ENCODE measurements around the gene EXOSC5. TPM values are rescaled to one million over a fixed set of nuclear protein-coding genes. Genes with fewer than 3 reads are reported as not detected.

EXOSC5 gene
- total RNA-seq, 4 donors from 2014 or later: 28.6 to 34.5 (median 28.9) TPM

- DNase-seq (ENCODE audit: low spot score in 2 of 2): peak in 1 of 2 donors; percentile 89
Observed at GRCh38 chr19:41427647-41428480, 30.7 kb upstream of the EXOSC5 start.

GRCh38 chr19:41426952-41427646 lies 29.9 kb upstream of the EXOSC5 start, which contains the start of gene B3GNT8:
Gene B3GNT8, minus strand, starts transcription at chr19:41427374. Its CDS starts 596 bp downstream, at chr19:41426778.
- DNase-seq (ENCODE audit: low spot score in 2 of 2): peak; percentile 79 to 96
- 6 to 16% methylated on average over 12 to 15 of the region's 19 CpGs for WGBS, 2 donors
- TF ChIP-seq CTCF (IDR thresholded peaks at IDR 0.05) (no peak), POLR2A (IDR thresholded peaks at IDR 0.05) (no peak)
- intact Hi-C loops (cut with DNase I; ENCODE audit: low total_unique reads): no loop called here
- peak within 1 kb of the TSS; percentile 21 for H3K4me3 ChIP-seq (ENCODE audit: low read depth, poor library complexity, severe bottlenecking)

More at GRCh38 chr19:41427647-41428480, 30.7 kb upstream of the EXOSC5 start:
- H3K4me3 ChIP-seq (ENCODE audit: low read depth, poor library complexity, severe bottlenecking): no peak overlapping the region
- TF ChIP-seq CTCF (IDR thresholded peaks at IDR 0.05): no peak
- TF ChIP-seq POLR2A (IDR thresholded peaks at IDR 0.05): no peak
- 8 to 9% methylated on average over 23 of the region's 23 CpGs for WGBS, 2 donors
- intact Hi-C loops (cut with DNase I; ENCODE audit: low total_unique reads): no loop called here

GRCh38 chr19:41426116-41426841 lies 29.1 kb upstream of the EXOSC5 start:
- 69 to 80% methylated on average over 23 to 24 of the region's 36 CpGs for WGBS, 2 donors
- no peak overlapping the region for H3K4me3 ChIP-seq (ENCODE audit: low read depth, poor library complexity, severe bottlenecking)
- intact Hi-C loops (cut with DNase I; ENCODE audit: low total_unique reads): no loop called here
- TF ChIP-seq POLR2A (IDR thresholded peaks at IDR 0.05): no peak
- TF ChIP-seq CTCF (IDR thresholded peaks at IDR 0.05): no peak
- DNase-seq (ENCODE audit: low spot score in 2 of 2): peak in 1 of 2 donors; percentile 88

- TF ChIP-seq CTCF (IDR thresholded peaks at IDR 0.05) (no peak), POLR2A (IDR thresholded peaks at IDR 0.05) (no peak)
- WGBS, 2 donors: 80 to 89% methylated on average over 16 to 28 of the region's 28 CpGs
- DNase-seq (ENCODE audit: low spot score in 2 of 2): no peak
- intact Hi-C loops (cut with DNase I; ENCODE audit: low total_unique reads): no loop called here
- H3K4me3 ChIP-seq (ENCODE audit: low read depth, poor library complexity, severe bottlenecking): no peak overlapping the region
Observed at GRCh38 chr19:41425174-41426115, 28.3 kb upstream of the EXOSC5 start.
